SK-N-SH (cell line): Measurements from ENCODE around the gene LBR. TPM values are rescaled to one million over a fixed set of nuclear protein-coding genes. Genes with fewer than 3 reads are reported as not detected.
A peak's percentile ranks its signal among the peaks of the same experiment; 100 is the strongest.

Source experiments
- CTCF ChIA-PET: fragments of 300-600, 350-600 bp; formaldehyde crosslinking; extraction: SDS; loops from one replicate; lab custom pipeline; 2021; lab: Yijun Ruan, JAX
- POLR2A ChIA-PET: fragments of 350-600 bp; sonication (Branson Sonifier 250); formaldehyde crosslinking; extraction: SDS; loops from one replicate; lab custom pipeline; 2020; ENCODE audit warnings: antibody characterized with exemption, inconsistent platforms; lab: Yijun Ruan, JAX
- DNase-seq: peaks from one replicate; pipeline ENCODE4 v3.0.0; 2012
- H2AFZ ChIP-seq: fragments of 200-600 bp; sonication (generic); 2 replicates; pipeline ENCODE4 v1.8.1; 2016; ENCODE audit warnings: antibody characterized with exemption, mild to moderate bottlenecking, low read depth
- H3F3A ChIP-seq: fragments of 200-600 bp; sonication (generic); replicated peaks from 2 replicates; pipeline ENCODE3; 2016; ENCODE audit warnings: antibody characterized with exemption, mild to moderate bottlenecking; ENCODE audit not compliant: insufficient read depth
- H3K27ac ChIP-seq, 2 experiments: fragments of 200-500 bp in 1 of 2; fragments of 200-600 bp in 1 of 2; sonication (Bioruptor generic) in 1 of 2; sonication (generic), shearing (Covaris generic) in 1 of 2; 2 replicates each; pipeline versions ENCODE4 v1.5.1 to v1.6.1; 2014 to 2016; ENCODE audit warnings: low read depth in 2 of 2, inconsistent platforms in 1 of 2, low read length in 1 of 2, mild to moderate bottlenecking in 1 of 2, mixed read lengths in 1 of 2
- H3K27me3 ChIP-seq: fragments of 200-600 bp; sonication (generic), shearing (Covaris generic); 2 replicates; pipeline ENCODE4 v1.6.1; 2016; ENCODE audit warnings: mixed run types; ENCODE audit not compliant: insufficient read depth
- H3K36me3 ChIP-seq, 2 experiments: fragments of 200-500 bp in 1 of 2; fragments of 200-600 bp in 1 of 2; sonication (Bioruptor generic) in 1 of 2; sonication (generic) in 1 of 2; replicated peaks in 1 of 2; 2 replicates each; pipeline versions ENCODE3 to v1.5.1; 2014 to 2016; ENCODE audit warnings: low read length in 1 of 2, mild to moderate bottlenecking in 1 of 2; ENCODE audit not compliant: insufficient read depth in 2 of 2, control insufficient read depth in 1 of 2
- H3K4me1 ChIP-seq, 2 experiments: fragments of 200-500 bp in 1 of 2; fragments of 200-600 bp in 1 of 2; sonication (Bioruptor generic) in 1 of 2; sonication (generic), shearing (Covaris generic) in 1 of 2; 2 replicates each; pipeline versions ENCODE4 v1.5.1 to v1.6.1; 2014 to 2016; ENCODE audit warnings: low read depth in 1 of 2, low read length in 1 of 2, mixed run types in 1 of 2; ENCODE audit not compliant: insufficient read depth in 2 of 2, control insufficient read depth in 1 of 2
- H3K4me2 ChIP-seq: fragments of 200-600 bp; sonication (generic), shearing (Covaris generic); 2 replicates; pipeline ENCODE4 v1.6.1; 2017; ENCODE audit warnings: mixed run types
- H3K4me3 ChIP-seq, 2 experiments: fragments of 200-500 bp in 1 of 2; fragments of 200-600 bp in 1 of 2; sonication (Bioruptor generic) in 1 of 2; sonication (generic), shearing (Covaris generic) in 1 of 2; 2 replicates each; pipeline versions ENCODE4 v1.5.1 to v1.8.1; 2014 to 2016; ENCODE audit warnings: low read depth in 2 of 2, inconsistent platforms in 1 of 2, low read length in 1 of 2, mild to moderate bottlenecking in 1 of 2, mixed read lengths in 1 of 2, moderate library complexity in 1 of 2
- H3K79me2 ChIP-seq: fragments of 200-600 bp; sonication (generic); 2 replicates; pipeline ENCODE4 v1.8.1; 2017; ENCODE audit warnings: mild to moderate bottlenecking; ENCODE audit not compliant: insufficient read depth
- H3K9ac ChIP-seq: fragments of 200-600 bp; sonication (generic); 2 replicates; pipeline ENCODE4 v1.6.1; 2017; ENCODE audit warnings: mixed run types
- H3K9me2 ChIP-seq: fragments of 200-600 bp; sonication (generic); 2 replicates; pipeline ENCODE4 v1.6.1; 2017; ENCODE audit warnings: mixed run types
- H3K9me3 ChIP-seq: fragments of 200-600 bp; sonication (generic); 2 replicates; pipeline ENCODE4 v1.6.1; 2017; ENCODE audit warnings: mixed run types, mild to moderate bottlenecking, moderate library complexity
- H4K20me1 ChIP-seq: fragments of 200-600 bp; sonication (generic); 2 replicates; pipeline ENCODE4 v1.6.1; 2017; ENCODE audit warnings: mild to moderate bottlenecking, mixed run types; ENCODE audit not compliant: insufficient read depth
- CHD2 ChIP-seq: fragments of 150-350 bp; IDR thresholded peaks from 2 replicates; pipeline ENCODE4 v1.6.1; 2018; ENCODE audit warnings: low read length; ENCODE audit not compliant: partially characterized antibody
- EP300 ChIP-seq, 2 experiments: IDR thresholded peaks; 2 replicates each; pipeline versions ENCODE4 v1.4.0 to v1.6.1; 2012; ENCODE audit warnings: borderline replicate concordance in 1 of 2, low read depth in 1 of 2, low read length in 1 of 2
- EZH2phosphoT487 ChIP-seq: fragments of 200-600 bp; sonication (generic); IDR thresholded peaks from 2 replicates; pipeline ENCODE4 v1.6.1; 2017; ENCODE audit warnings: low read depth, mixed run types, mild to moderate bottlenecking, antibody characterized with exemption, moderate library complexity, borderline replicate concordance
- FOSL2 ChIP-seq: IDR thresholded peaks from 2 replicates; pipeline ENCODE4 v1.4.0; 2012; ENCODE audit warnings: low read depth, mild to moderate bottlenecking, moderate library complexity, borderline replicate concordance
- FOXJ3 ChIP-seq: sonication (generic); formaldehyde crosslinking; IDR thresholded peaks from 2 replicates; pipeline ENCODE4 v1.5.1; 2020; ENCODE audit warnings: mild to moderate bottlenecking, missing genetic modification reagents
- FOXM1 ChIP-seq: IDR thresholded peaks from 2 replicates; pipeline ENCODE4 v1.4.0; 2012; ENCODE audit warnings: low read depth, mild to moderate bottlenecking
- GABPA ChIP-seq: IDR thresholded peaks from 2 replicates; pipeline ENCODE4 v1.4.0; 2012; ENCODE audit warnings: low read depth, mild to moderate bottlenecking
- GATA2 ChIP-seq: sonication (generic); formaldehyde crosslinking; IDR thresholded peaks from 2 replicates; pipeline ENCODE4 v1.5.0; 2020; ENCODE audit warnings: mild to moderate bottlenecking, missing genetic modification reagents
- JUND ChIP-seq: IDR thresholded peaks from 2 replicates; pipeline ENCODE4 v1.4.0; 2012
- NRF1 ChIP-seq: IDR thresholded peaks from 2 replicates; pipeline ENCODE4 v1.6.1; 2012; ENCODE audit warnings: low read depth, mild to moderate bottlenecking, low read length
- POLR2AphosphoS5 ChIP-seq: IDR thresholded peaks from 2 replicates; pipeline ENCODE4 v1.6.1; 2012; ENCODE audit warnings: low read depth, low read length
- RAD21 ChIP-seq: IDR thresholded peaks from 2 replicates; pipeline ENCODE4 v1.6.1; 2012; ENCODE audit warnings: mild to moderate bottlenecking, low read length
- RCOR1 ChIP-seq: fragments of 150-350 bp; IDR thresholded peaks from 2 replicates; pipeline ENCODE4 v1.6.1; 2017; ENCODE audit warnings: antibody characterized with exemption, low read length
- RFX5 ChIP-seq: IDR thresholded peaks from 2 replicates; pipeline ENCODE4 v1.6.1; 2012; ENCODE audit warnings: mild to moderate bottlenecking, improper control_type of control experiment, low read length
- SMC3 ChIP-seq: IDR thresholded peaks from 2 replicates; pipeline ENCODE4 v1.6.1; 2012; ENCODE audit warnings: low read depth, low read length, improper control_type of control experiment
- TAF1 ChIP-seq: IDR thresholded peaks from 2 replicates; pipeline ENCODE4 v1.6.1; 2012; ENCODE audit warnings: low read depth, mild to moderate bottlenecking, low read length, moderate library complexity, borderline replicate concordance
- TEAD4 ChIP-seq: IDR thresholded peaks from 2 replicates; pipeline ENCODE4 v1.4.0; 2012; ENCODE audit warnings: mild to moderate bottlenecking, borderline replicate concordance; ENCODE audit not compliant: insufficient read depth
- YY1 ChIP-seq: IDR thresholded peaks from 2 replicates; pipeline ENCODE4 v1.4.0; 2012; ENCODE audit warnings: low read depth, mild to moderate bottlenecking
- WGBS: methylation state at CpG from one replicate; pipeline ENCODE4 v1.1.6; 2017; ENCODE audit warnings: low lambda C conversion rate; 5-methylcytosine and 5-hydroxymethylcytosine counted together
- polyA plus RNA-seq, 3 experiments: library from polyadenylated mRNA; depleted of rRNA; stranded (reverse); fragments of >200 nt; gene quantifications; 2 replicates each; pipeline ENCODE4 v1.2.3, GENCODE V29; 2012
- TF ChIP-seq, protein P1 (sequence below): IDR thresholded peaks from 2 replicates; pipeline ENCODE4 v1.6.1; 2012; ENCODE audit warnings: mild to moderate bottlenecking, low read depth, low read length, moderate library complexity
- TF ChIP-seq, protein P2 (sequence below): IDR thresholded peaks from 2 replicates; pipeline ENCODE4; 2012
- TF ChIP-seq, protein P3 (sequence below): IDR thresholded peaks from 2 replicates; pipeline ENCODE4 v1.4.0; 2012; ENCODE audit warnings: low read depth, borderline replicate concordance
- TF ChIP-seq, protein P4 (sequence below): fragments of 150-350 bp; IDR thresholded peaks from 2 replicates; pipeline ENCODE4 v1.6.1; 2016; ENCODE audit warnings: mild to moderate bottlenecking, low read depth, low read length
- TF ChIP-seq, protein P5 (sequence below): fragments of 150-350 bp; IDR thresholded peaks from 2 replicates; pipeline ENCODE4 v1.6.1; 2017; ENCODE audit warnings: antibody characterized with exemption, low read length, low read depth, borderline replicate concordance

LBR gene
- polyA plus RNA-seq, 1 of the 3 experiments (the other 2 are of a cell fraction), result 10.6 TPM

DNA sequence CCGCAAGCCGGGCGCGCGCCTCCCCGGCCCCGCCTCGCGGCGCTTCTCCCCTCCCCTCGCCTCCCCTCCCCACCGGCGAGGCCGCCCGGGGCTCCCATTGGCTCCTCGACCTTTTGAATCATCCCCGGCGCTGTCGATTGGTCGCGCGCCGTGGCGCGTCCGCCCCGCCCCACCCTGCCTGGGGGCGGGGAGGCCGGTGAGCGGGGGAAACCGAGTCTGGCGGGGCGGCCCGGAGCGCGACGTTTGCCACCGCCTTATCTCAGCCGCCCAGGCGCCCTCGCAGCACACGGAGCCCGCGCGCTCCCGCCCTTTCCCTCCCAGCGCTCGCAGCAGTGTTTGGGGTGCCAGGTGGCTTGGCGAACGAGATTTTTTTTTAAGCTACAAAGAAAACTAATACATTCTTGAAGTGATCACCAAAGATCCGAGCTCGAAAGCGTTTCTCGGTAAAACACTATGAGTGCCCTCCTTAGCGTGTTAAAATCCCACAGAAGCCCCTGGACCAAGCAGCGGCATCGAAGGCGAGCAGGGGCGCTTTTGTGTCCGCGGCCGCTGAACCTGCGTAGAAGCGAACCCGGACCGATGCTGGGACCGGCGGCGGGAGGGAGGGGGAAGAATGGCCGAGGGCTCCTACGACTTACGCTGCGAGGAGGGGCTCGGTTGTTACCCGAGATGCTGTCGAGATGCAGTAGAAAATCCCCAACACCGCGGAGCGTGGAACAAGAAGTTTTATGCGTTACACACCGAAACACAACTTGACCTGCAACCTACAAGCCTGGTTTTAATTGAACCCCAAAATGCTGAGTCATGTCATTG is 436 bp upstream of the LBR start:
- 1% methylated on average over 40 of the region's 81 CpGs for WGBS
- no peaks in the 10 kb centered on the region for H3K27me3 ChIP-seq
- CTCF ChIA-PET, result interaction anchor here (0.5 to 1.1 kb wide), 2 partner anchors 9 to 90 kb away, joined by 3 read pairs; no protein-coding TSS in a partner anchor
- no peaks in the 10 kb centered on the region for H3K36me3 ChIP-seq
- peak overlapping the region; percentile 98 for H2AFZ ChIP-seq
- peak overlapping the region; percentile 72 to 97 for H3K27ac ChIP-seq
- H4K20me1 ChIP-seq, result peaks cover 13% of the 10 kb centered on the region
- DNase-seq, result peak; percentile 98
- peak overlapping the region; percentile 91 for H3K4me2 ChIP-seq
- peak overlapping the region; percentile 74 to 89 for H3K4me3 ChIP-seq
- no peaks in the 10 kb centered on the region for H3K9me2 ChIP-seq
- peaks cover 14% of the 10 kb centered on the region for H3F3A ChIP-seq
- no peaks in the 10 kb centered on the region for H3K9me3 ChIP-seq
- H3K79me2 ChIP-seq, result peaks cover 46% of the 10 kb centered on the region
- peaks cover 33 to 40% of the 10 kb centered on the region in 2 experiments; a peak in 3 of 4 replicates for H3K4me1 ChIP-seq
- H3K9ac ChIP-seq, result peak overlapping the region; percentile 76
- POLR2A ChIA-PET, result interaction anchor here (0.6 kb wide), 1 partner anchor 21 kb away, joined by 3 read pairs; no protein-coding TSS in a partner anchor
- TF ChIP-seq TEAD4 (no peak), POLR2AphosphoS5 (no peak), YY1 (peak; percentile 14; the same call in 1 of the 2 replicates), NRF1 (no peak), EZH2phosphoT487 (no peak), GATA2 (CRISPR knock-in tag) (peak; percentile 29; the same call in 1 of the 2 replicates), JUND (no peak), RFX5 (peak; percentile 59; the same call in 1 of the 2 replicates), FOXM1 (peak; percentile 95), FOXJ3 (CRISPR knock-in tag) (no peak), GABPA (no peak), SMC3 (no peak), RAD21 (no peak), TAF1 (0 out of 2 replicates have a peak, but pooled peaks have one; percentile 10), CHD2 (peak; percentile 82), RCOR1 (peak; percentile 11; the same call in 1 of the 2 replicates), EP300 (IDR thresholded peaks at IDR 0.05; ENCODE audit: borderline replicate concordance in 1 of 2, low read depth in 1 of 2, low read length in 1 of 2) (no peak), FOSL2 (no peak)
- TF ChIP-seq, protein P1, sequence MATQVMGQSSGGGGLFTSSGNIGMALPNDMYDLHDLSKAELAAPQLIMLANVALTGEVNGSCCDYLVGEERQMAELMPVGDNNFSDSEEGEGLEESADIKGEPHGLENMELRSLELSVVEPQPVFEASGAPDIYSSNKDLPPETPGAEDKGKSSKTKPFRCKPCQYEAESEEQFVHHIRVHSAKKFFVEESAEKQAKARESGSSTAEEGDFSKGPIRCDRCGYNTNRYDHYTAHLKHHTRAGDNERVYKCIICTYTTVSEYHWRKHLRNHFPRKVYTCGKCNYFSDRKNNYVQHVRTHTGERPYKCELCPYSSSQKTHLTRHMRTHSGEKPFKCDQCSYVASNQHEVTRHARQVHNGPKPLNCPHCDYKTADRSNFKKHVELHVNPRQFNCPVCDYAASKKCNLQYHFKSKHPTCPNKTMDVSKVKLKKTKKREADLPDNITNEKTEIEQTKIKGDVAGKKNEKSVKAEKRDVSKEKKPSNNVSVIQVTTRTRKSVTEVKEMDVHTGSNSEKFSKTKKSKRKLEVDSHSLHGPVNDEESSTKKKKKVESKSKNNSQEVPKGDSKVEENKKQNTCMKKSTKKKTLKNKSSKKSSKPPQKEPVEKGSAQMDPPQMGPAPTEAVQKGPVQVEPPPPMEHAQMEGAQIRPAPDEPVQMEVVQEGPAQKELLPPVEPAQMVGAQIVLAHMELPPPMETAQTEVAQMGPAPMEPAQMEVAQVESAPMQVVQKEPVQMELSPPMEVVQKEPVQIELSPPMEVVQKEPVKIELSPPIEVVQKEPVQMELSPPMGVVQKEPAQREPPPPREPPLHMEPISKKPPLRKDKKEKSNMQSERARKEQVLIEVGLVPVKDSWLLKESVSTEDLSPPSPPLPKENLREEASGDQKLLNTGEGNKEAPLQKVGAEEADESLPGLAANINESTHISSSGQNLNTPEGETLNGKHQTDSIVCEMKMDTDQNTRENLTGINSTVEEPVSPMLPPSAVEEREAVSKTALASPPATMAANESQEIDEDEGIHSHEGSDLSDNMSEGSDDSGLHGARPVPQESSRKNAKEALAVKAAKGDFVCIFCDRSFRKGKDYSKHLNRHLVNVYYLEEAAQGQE, result no peak
- TF ChIP-seq, protein P2, sequence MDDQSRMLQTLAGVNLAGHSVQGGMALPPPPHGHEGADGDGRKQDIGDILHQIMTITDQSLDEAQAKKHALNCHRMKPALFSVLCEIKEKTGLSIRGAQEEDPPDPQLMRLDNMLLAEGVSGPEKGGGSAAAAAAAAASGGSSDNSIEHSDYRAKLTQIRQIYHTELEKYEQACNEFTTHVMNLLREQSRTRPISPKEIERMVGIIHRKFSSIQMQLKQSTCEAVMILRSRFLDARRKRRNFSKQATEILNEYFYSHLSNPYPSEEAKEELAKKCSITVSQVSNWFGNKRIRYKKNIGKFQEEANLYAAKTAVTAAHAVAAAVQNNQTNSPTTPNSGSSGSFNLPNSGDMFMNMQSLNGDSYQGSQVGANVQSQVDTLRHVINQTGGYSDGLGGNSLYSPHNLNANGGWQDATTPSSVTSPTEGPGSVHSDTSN, result 0 out of 2 replicates have a peak, but pooled peaks have one; percentile 17
- TF ChIP-seq, protein P3, sequence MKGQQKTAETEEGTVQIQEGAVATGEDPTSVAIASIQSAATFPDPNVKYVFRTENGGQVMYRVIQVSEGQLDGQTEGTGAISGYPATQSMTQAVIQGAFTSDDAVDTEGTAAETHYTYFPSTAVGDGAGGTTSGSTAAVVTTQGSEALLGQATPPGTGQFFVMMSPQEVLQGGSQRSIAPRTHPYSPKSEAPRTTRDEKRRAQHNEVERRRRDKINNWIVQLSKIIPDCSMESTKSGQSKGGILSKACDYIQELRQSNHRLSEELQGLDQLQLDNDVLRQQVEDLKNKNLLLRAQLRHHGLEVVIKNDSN, result 0 out of 2 replicates have a peak, but pooled peaks have one; percentile 21
- TF ChIP-seq, protein P4, sequence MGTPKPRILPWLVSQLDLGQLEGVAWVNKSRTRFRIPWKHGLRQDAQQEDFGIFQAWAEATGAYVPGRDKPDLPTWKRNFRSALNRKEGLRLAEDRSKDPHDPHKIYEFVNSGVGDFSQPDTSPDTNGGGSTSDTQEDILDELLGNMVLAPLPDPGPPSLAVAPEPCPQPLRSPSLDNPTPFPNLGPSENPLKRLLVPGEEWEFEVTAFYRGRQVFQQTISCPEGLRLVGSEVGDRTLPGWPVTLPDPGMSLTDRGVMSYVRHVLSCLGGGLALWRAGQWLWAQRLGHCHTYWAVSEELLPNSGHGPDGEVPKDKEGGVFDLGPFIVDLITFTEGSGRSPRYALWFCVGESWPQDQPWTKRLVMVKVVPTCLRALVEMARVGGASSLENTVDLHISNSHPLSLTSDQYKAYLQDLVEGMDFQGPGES, result peak; percentile 53; the same call in 1 of the 2 replicates
- TF ChIP-seq, protein P5, sequence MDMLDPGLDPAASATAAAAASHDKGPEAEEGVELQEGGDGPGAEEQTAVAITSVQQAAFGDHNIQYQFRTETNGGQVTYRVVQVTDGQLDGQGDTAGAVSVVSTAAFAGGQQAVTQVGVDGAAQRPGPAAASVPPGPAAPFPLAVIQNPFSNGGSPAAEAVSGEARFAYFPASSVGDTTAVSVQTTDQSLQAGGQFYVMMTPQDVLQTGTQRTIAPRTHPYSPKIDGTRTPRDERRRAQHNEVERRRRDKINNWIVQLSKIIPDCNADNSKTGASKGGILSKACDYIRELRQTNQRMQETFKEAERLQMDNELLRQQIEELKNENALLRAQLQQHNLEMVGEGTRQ, result no peak
